ENCODE measurements around the gene ANTKMT.

ANTKMT gene

GRCh38 chr16:725041-725376 lies 4.1 kb downstream of the ANTKMT start:
- Histone ChIP-seq H3K9me3 (ENCODE audit: control insufficient read depth in 2 of 2, low read length in 2 of 2) (no peaks in the 10 kb centered on the region), H3K27ac (ENCODE audit: low read length) (no peak overlapping the region), H3K4me3 (ENCODE audit: low read length in 2 of 2) (no peak overlapping the region), H3K9ac (ENCODE audit: low read length in 2 of 2) (no peak overlapping the region), H3K36me3 (ENCODE audit: control insufficient read depth in 2 of 2, insufficient read depth in 2 of 2, low read length in 2 of 2) (no peaks in the 10 kb centered on the region), H3K27me3 (ENCODE audit: control insufficient read depth in 1 of 2, insufficient read depth in 2 of 2, low read length in 2 of 2) (peaks cover 22 to 26% of the 10 kb centered on the region in 2 donors), H3K4me1 (ENCODE audit: control insufficient read depth, insufficient read depth, low read length) (peaks cover 44% of the 10 kb centered on the region)

- no peak overlapping the region for H3K9ac ChIP-seq (ENCODE audit: low read length in 2 of 2)
- peaks cover 38% of the 10 kb centered on the region for H3K4me1 ChIP-seq (ENCODE audit: control insufficient read depth, insufficient read depth, low read length)
These were observed 4.7 kb downstream of the ANTKMT start for GRCh38 chr16:725463-726187.

GRCh38 chr16:726188-726437 lies 5.2 kb downstream of the ANTKMT start:
- Histone ChIP-seq H3K27me3 (ENCODE audit: control insufficient read depth in 1 of 2, insufficient read depth in 2 of 2, low read length in 2 of 2) (peaks cover 22 to 26% of the 10 kb centered on the region in 2 donors), H3K9ac (ENCODE audit: low read length in 2 of 2) (no peak overlapping the region), H3K9me3 (ENCODE audit: control insufficient read depth in 2 of 2, low read length in 2 of 2) (no peaks in the 10 kb centered on the region), H3K36me3 (ENCODE audit: control insufficient read depth in 2 of 2, insufficient read depth in 2 of 2, low read length in 2 of 2) (no peaks in the 10 kb centered on the region), H3K4me1 (ENCODE audit: control insufficient read depth, insufficient read depth, low read length) (peaks cover 34% of the 10 kb centered on the region), H3K27ac (ENCODE audit: low read length) (no peak overlapping the region), H3K4me3 (ENCODE audit: low read length in 2 of 2) (no peak overlapping the region)

More at GRCh38 chr16:725463-726187, 4.7 kb downstream of the ANTKMT start:
- Histone ChIP-seq H3K27ac (ENCODE audit: low read length) (no peak overlapping the region), H3K9me3 (ENCODE audit: control insufficient read depth in 2 of 2, low read length in 2 of 2) (no peaks in the 10 kb centered on the region), H3K4me3 (ENCODE audit: low read length in 2 of 2) (no peak overlapping the region), H3K27me3 (ENCODE audit: control insufficient read depth in 1 of 2, insufficient read depth in 2 of 2, low read length in 2 of 2) (peaks cover 22 to 26% of the 10 kb centered on the region in 2 donors), H3K36me3 (ENCODE audit: control insufficient read depth in 2 of 2, insufficient read depth in 2 of 2, low read length in 2 of 2) (no peaks in the 10 kb centered on the region)

GRCh38 chr16:726438-727290 lies 5.7 kb downstream of the ANTKMT start, which contains the start of the genes CCDC78 and HAGHL:
TSS of gene CCDC78 (minus strand) at chr16:726443. CDS start at chr16:726367, 76 bp downstream.
TSS of gene HAGHL (plus strand) at chr16:727106. CDS start at chr16:727510, 404 bp downstream.
- H3K27me3 ChIP-seq (ENCODE audit: control insufficient read depth in 1 of 2, insufficient read depth in 2 of 2, low read length in 2 of 2) = peaks cover 22 to 26% of the 10 kb centered on the region in 2 donors
- H3K4me1 ChIP-seq (ENCODE audit: control insufficient read depth, insufficient read depth, low read length) = peaks cover 28% of the 10 kb centered on the region
- H3K4me3 ChIP-seq (ENCODE audit: low read length in 2 of 2) = peak within 1 kb of the TSS; percentile 19 to 69
- no peak within 1 kb of the TSS for H3K9ac ChIP-seq (ENCODE audit: low read length in 2 of 2)
- no peaks in the 10 kb centered on the region for H3K36me3 ChIP-seq (ENCODE audit: control insufficient read depth in 2 of 2, insufficient read depth in 2 of 2, low read length in 2 of 2)
- H3K27ac ChIP-seq (ENCODE audit: low read length) = no peak within 1 kb of the TSS
- no peaks in the 10 kb centered on the region for H3K9me3 ChIP-seq (ENCODE audit: control insufficient read depth in 2 of 2, low read length in 2 of 2)

- no peaks in the 10 kb centered on the region for H3K9me3 ChIP-seq (ENCODE audit: control insufficient read depth in 2 of 2, low read length in 2 of 2)
- peaks cover 0 to 2% of the 10 kb centered on the region in 2 donors for H3K36me3 ChIP-seq (ENCODE audit: control insufficient read depth in 2 of 2, insufficient read depth in 2 of 2, low read length in 2 of 2)
- H3K9ac ChIP-seq (ENCODE audit: low read length in 2 of 2) = no peak overlapping the region
- H3K4me3 ChIP-seq (ENCODE audit: low read length in 2 of 2) = peak overlapping the region; percentile 19 to 69
- peaks cover 22 to 26% of the 10 kb centered on the region in 2 donors for H3K27me3 ChIP-seq (ENCODE audit: control insufficient read depth in 1 of 2, insufficient read depth in 2 of 2, low read length in 2 of 2)
- no peak overlapping the region for H3K27ac ChIP-seq (ENCODE audit: low read length)
- peaks cover 22% of the 10 kb centered on the region for H3K4me1 ChIP-seq (ENCODE audit: control insufficient read depth, insufficient read depth, low read length)
These were observed 6.5 kb downstream of the ANTKMT start for GRCh38 chr16:727291-727977.

GRCh38 chr16:728131-728889 lies 7.4 kb downstream of the ANTKMT start:
- H3K9me3 ChIP-seq (ENCODE audit: control insufficient read depth in 2 of 2, low read length in 2 of 2) = no peaks in the 10 kb centered on the region
- H3K27ac ChIP-seq (ENCODE audit: low read length) = no peak overlapping the region
- H3K4me3 ChIP-seq (ENCODE audit: low read length in 2 of 2) = peak overlapping the region in 1 of 2 donors; percentile 52
- H3K9ac ChIP-seq (ENCODE audit: low read length in 2 of 2) = no peak overlapping the region
- H3K27me3 ChIP-seq (ENCODE audit: control insufficient read depth in 1 of 2, insufficient read depth in 2 of 2, low read length in 2 of 2) = peaks cover 22 to 26% of the 10 kb centered on the region in 2 donors
- peaks cover 22% of the 10 kb centered on the region for H3K4me1 ChIP-seq (ENCODE audit: control insufficient read depth, insufficient read depth, low read length)
- H3K36me3 ChIP-seq (ENCODE audit: control insufficient read depth in 2 of 2, insufficient read depth in 2 of 2, low read length in 2 of 2) = peaks cover 0 to 7% of the 10 kb centered on the region in 2 donors

- Histone ChIP-seq H3K4me3 (ENCODE audit: low read length in 2 of 2) (no peak overlapping the region), H3K9ac (ENCODE audit: low read length in 2 of 2) (no peak overlapping the region), H3K27ac (ENCODE audit: low read length) (no peak overlapping the region), H3K36me3 (ENCODE audit: control insufficient read depth in 2 of 2, insufficient read depth in 2 of 2, low read length in 2 of 2) (peaks cover 0 to 13% of the 10 kb centered on the region in 2 donors), H3K27me3 (ENCODE audit: control insufficient read depth in 1 of 2, insufficient read depth in 2 of 2, low read length in 2 of 2) (peaks cover 22 to 26% of the 10 kb centered on the region in 2 donors), H3K9me3 (ENCODE audit: control insufficient read depth in 2 of 2, low read length in 2 of 2) (no peaks in the 10 kb centered on the region), H3K4me1 (ENCODE audit: control insufficient read depth, insufficient read depth, low read length) (peaks cover 22% of the 10 kb centered on the region)
These were observed 8.2 kb downstream of the ANTKMT start for GRCh38 chr16:728890-729744.

GRCh38 chr16:729768-730665 lies 9.1 kb downstream of the ANTKMT start:
- peaks cover 0 to 19% of the 10 kb centered on the region in 2 donors for H3K36me3 ChIP-seq (ENCODE audit: control insufficient read depth in 2 of 2, insufficient read depth in 2 of 2, low read length in 2 of 2)

More at GRCh38 chr16:729768-730665, 9.1 kb downstream of the ANTKMT start:
- Histone ChIP-seq H3K27ac (ENCODE audit: low read length) (no peak overlapping the region), H3K4me1 (ENCODE audit: control insufficient read depth, insufficient read depth, low read length) (peaks cover 22% of the 10 kb centered on the region), H3K27me3 (ENCODE audit: control insufficient read depth in 1 of 2, insufficient read depth in 2 of 2, low read length in 2 of 2) (peaks cover 22 to 23% of the 10 kb centered on the region in 2 donors), H3K9ac (ENCODE audit: low read length in 2 of 2) (no peak overlapping the region), H3K9me3 (ENCODE audit: control insufficient read depth in 2 of 2, low read length in 2 of 2) (no peaks in the 10 kb centered on the region), H3K4me3 (ENCODE audit: low read length in 2 of 2) (no peak overlapping the region)

Data from stomach smooth muscle (tissue), 2 donors.